CD4-positive, alpha-beta T cell treated with Interleukin-15 for 1 hour (primary cell): ENCODE results near the gene ZGRF1.
A peak's percentile ranks its signal among the peaks of the same experiment; 100 is the strongest.
"Not testable (repeated sequence)": the region's sequence is repeated elsewhere in the genome, so short reads cannot be mapped to it uniquely, and the experiment has no call there.

Experiments
- DNase-seq: peaks from one replicate; pipeline ENCODE4 v3.0.0-alpha.2; 2020

Gene ZGRF1, protein sequence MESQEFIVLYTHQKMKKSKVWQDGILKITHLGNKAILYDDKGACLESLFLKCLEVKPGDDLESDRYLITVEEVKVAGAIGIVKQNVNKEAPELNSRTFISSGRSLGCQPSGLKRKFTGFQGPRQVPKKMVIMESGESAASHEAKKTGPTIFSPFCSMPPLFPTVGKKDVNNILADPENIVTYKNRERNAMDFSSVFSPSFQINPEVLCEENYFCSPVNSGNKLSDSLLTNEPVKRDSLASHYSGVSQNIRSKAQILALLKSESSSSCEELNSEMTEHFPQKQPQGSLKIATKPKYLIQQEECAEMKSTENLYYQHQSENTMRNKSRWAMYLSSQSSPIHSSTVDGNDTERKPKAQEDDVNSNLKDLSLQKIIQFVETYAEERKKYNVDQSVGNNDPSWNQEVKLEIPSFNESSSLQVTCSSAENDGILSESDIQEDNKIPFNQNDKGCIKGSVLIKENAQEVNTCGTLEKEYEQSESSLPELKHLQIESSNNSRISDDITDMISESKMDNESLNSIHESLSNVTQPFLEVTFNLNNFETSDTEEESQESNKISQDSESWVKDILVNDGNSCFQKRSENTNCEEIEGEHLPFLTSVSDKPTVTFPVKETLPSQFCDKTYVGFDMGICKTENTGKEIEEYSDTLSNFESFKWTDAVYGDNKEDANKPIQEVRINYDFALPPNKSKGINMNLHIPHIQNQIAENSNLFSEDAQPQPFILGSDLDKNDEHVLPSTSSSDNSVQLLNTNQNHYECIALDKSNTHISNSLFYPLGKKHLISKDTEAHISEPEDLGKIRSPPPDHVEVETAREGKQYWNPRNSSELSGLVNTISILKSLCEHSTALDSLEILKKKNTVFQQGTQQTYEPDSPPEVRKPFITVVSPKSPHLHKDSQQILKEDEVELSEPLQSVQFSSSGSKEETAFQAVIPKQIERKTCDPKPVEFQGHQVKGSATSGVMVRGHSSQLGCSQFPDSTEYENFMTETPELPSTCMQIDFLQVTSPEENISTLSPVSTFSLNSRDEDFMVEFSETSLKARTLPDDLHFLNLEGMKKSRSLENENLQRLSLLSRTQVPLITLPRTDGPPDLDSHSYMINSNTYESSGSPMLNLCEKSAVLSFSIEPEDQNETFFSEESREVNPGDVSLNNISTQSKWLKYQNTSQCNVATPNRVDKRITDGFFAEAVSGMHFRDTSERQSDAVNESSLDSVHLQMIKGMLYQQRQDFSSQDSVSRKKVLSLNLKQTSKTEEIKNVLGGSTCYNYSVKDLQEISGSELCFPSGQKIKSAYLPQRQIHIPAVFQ (N-terminal part only)

DNA sequence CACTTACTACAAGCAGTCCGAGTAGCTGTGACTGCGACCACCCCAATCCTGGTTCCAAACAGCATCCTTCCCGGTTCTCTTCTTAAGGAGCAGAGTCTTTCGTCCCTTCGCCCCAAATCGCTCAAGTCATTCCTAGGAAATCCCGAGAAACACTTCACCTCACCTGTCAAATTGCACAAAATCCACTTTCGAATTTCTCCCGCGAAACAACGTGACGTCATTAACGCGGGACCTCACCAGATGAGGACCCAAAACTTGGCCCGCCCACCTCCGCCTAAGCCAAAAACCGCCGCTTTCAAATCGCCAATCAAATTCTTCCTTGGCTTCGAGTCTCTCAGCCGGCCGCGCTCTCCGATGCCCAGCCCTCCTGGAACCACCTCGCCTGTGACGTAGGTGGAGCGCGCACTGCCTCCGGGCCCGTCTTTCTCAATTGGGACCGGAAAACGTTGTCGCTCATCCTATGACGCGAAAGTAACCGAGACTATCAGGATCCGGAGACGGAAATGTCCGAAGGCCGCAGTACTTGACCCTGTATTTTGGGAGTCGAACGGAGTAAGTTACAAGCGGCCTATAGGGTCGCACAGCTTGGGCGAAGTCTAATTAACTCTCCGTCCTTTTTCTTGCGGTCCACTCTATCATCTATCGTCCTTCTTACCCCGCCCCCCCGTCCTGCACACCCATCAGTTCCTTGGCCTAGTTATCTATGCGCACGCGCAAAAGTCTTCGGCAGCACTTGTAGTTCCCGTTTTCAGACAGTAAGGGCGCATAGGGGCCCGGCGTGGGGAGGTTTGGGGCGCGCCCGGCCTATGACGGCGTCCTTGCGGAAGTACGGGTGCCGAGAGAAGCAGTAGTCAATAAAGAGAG lies at the start of gene ZGRF1, which contains the start of gene LARP7:
Gene ZGRF1, minus strand, starts transcription at position 222 of the 864 bp plus-strand sequence. CDS start 3,733 bp downstream, outside the sequence.
Gene LARP7, plus strand, starts transcription at position 456 of the 864 bp plus-strand sequence. CDS start 7,527 bp downstream, outside the sequence.
- DNase-seq, result peak; percentile 99

DNA sequence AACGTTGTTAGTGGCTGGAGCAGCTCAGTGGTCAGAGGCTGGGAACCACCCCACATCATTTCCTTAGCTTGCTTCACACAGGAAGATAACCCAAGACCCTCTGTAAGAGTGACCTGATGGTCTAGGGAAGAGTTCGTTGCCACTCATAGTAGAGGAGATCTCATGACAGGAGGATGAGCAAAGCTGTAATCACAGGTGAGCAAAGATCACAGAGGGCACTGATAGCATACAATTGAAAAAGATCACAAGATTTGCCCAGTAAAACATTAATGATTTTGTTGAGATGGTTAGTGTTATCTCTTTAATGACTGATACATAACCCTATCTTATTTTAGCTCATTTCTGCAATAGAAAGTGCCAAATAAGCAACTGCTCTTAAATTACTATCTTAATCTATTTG lies 44.3 kb upstream of the ZGRF1 start:
- DNase-seq, result no peak

DNA sequence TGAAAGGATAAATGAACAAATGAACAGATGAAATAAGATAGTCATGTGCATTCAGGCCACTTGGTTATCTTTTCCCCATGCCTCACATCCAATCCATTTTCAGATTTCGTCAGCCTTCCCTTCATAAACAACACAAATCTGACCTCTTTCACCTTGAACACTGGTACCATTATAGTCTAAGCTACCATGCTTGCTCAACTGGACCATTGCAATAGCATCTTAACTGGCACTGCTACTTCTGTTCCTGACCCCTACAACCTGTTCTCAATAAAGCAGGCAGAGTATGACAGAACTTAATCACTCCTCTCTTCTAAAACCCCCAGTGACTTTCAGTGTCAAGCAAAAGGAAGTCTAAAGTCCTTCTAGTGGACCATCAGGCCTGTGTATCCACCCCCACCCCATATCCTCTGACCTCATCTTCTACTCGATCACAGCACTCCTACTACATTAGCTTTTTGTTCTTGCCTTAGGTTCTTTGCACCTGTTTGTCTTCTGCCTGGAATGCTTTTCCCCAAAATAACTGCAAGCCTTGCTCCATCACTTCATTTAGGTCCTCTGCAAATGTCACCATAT lies 40.9 kb upstream of the ZGRF1 start:
- no peak for DNase-seq

DNA sequence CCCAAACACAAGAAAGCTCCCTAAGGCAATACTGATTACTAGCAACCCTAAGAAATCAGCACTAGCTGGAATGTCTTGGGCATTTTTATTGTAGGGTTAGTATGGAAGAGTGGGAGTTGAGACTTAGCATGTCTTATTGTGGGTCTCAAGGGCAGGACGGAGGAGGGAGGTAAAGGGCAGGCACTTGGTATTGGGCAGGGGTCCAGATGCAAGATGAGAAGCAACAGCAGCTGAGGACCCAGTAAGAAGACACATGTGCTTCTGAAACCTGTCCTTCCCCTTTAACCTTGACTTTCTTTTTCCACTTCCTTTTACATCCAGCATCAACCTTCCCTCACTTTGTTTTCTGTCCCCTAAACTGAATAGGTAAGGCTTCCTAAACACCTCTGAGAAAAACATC lies 37.7 kb upstream of the ZGRF1 start:
- no peak for DNase-seq

DNA sequence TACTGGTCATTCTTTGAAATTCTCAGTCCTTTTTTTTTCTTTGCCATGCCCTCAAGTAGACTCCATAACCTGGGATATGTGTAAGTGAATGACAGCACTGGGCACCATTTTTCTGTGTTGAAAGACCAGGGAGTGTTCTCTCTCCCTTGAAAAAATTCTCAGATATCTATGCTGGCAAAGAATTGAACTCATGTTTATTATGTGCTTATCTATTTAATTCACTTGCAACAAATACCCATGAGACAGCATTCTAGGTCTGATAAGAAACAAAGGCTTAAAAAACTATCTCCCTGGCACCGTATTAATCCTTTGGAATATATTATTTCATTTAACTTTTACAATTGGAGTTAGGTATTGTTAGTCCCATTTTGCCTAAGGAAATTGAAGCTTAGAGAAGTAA lies 37.0 kb upstream of the ZGRF1 start:
- no peak for DNase-seq

DNA sequence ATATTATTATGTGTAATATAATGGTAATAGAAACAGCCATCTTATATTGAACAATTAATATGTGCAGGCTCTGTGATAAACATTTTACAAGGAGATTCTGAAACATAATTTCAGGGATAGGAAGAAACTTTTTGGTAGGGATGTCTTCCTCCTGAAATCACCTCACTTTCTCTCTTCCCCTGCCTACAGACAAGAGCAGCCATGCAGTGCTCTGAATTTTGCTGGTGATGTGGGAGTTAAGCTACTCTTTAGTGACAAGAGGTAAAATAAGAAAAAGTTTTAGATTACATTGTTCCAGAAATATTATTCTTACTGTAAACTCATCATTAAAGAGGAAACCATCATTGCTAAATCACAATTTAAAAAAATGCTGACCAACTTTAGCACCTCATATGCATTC lies 36.4 kb upstream of the ZGRF1 start:
- DNase-seq, result no peak

DNA sequence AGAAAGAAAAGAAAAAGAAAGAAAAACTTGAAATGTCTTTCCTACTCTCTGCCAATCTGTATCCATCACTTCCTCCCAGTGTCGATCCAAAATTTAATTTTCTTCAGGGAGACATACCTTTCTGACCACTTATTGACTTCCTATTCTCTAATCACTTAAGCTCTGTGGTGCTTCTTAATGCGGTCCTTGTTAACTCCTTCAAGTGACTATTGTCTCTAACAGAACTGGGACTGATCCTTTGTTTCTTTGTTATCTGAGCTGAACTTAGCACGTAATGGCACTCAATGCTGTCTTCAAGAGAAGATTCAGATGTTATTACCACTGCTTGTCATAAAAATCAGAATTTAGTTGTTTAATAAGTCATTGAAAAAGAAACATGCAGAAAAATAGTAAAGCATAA lies 31.4 kb upstream of the ZGRF1 start:
- DNase-seq, result no peak

DNA sequence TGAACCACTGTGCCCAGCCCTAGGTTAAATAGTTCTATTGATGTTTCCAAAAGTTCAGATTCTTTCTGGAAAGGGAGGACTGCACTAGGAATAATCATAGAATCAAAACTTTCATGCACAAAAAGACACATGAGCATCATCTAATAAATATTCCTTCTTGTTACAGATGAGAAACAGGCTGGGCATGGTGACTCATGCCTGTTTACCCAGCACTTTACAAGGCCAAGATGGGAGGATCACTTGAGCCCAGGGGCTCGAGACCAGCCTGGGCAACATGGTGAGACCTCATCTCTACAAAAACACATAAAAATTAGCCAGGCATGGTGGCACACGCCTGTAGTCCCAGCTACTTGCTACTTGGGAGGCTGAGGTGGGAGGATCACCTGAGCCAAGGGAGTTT lies 27.9 kb upstream of the ZGRF1 start:
- no peak for DNase-seq

DNA sequence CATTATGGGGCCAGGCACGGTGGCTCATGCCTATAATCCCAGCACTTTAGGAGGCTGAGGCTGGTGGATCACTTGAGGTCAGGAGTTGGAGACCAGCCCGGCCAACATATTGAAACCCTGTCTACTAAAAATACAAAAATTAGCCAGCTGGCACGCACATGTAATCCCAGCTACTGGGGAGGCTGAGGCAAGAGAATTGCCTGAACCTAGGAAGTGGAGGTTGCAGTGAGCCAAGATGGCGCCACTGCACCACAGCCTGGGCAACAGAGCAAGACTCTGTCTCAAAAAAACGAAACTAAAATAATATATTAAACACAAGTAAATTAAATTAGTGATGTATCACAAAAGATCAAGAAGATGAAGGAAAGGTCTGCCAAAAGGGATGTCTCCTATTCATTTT lies 19.4 kb upstream of the ZGRF1 start:
- not testable (repeated sequence) for DNase-seq

DNA sequence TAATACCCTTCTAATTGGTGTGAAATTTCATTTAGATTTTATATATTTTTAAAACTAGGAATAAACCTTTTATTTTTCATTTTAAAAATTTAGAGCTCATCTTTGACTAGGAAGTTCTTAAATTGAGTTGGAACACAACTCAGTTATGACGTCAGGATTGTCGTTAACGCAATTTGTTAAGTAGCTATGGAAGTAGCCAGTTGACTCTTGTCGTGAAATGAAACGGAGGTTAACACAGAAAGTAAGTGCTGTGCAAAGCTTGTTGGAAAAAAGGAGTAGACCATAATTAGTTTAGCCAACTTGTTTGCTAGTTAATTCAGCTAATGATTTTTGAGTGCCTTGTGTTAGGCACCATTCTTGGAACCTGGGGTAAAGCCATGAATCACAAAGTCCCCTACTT lies 18.6 kb upstream of the ZGRF1 start:
- DNase-seq, result no peak

DNA sequence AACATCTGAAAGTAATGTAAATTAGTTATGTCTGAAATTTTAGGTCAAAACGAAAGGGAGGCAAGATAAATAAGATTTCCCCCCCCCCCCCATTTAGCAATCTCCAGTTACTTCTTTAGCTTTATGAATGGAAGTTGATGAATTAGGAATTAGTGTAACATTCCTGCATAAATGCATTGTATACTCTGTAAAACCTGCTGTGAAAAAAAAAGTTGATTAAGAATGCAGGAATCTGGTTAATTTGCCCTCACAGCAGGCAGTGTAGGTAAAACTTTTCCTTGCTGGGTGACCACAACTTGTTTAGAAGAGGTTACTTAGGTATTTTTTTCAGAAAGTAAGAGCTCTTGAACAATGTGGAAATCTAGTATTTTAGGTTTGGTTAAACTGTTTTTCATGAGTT lies 15.5 kb upstream of the ZGRF1 start:
- no peak for DNase-seq

DNA sequence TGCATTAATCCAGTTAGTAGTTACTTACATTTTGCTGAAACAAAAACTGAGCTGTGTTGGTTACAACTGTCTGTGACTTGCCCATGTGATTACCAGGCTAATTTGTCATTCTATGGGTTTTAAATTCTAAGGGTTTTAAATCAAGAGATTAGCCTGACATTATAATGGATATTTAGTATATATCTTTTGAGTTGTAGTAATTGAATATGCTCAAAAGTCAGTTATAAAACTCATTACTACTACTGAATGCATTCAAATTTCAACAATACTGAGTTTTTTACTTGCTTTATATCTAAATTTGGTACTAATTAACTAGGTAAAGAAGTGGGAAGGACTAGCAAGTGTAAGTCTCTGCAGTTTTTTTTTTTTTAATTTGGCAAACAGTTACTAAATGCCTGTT lies 14.9 kb upstream of the ZGRF1 start:
- no peak for DNase-seq

DNA sequence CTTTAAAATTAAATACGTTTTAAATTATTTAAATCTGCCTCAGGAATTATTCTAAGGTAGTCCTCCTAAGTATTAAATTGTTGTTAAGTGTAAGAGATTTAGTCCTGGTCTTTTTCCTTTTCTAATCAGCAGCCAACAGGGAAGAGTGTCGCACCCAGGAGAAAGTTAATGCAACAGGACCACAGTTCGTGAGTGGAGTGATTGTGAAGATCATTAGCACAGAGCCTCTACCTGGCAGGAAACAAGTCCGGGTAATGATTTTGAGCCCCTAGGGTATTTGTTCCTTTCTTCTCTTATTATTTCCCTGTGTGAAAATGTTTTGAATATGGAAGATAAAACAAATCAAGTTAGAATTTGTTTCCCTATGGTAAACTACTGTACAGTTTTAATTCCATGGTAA lies 13.6 kb upstream of the ZGRF1 start:
- DNase-seq, result no peak

DNA sequence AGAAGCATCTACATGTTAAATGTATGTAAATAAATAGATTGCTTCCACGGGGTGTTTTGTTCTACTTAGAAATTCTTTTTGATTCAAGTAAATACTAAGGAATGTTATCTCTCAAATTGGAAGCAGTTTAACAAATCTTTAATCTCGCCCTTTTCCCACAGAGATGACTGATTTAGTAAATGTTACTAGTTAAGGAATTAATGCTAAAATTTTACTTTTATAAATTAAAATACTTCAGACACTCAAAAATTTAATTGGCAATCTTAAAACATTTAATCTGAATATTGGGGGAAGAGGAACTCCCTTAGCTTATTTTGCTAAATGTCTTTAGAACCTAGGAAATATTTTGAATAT lies 12.3 kb upstream of the ZGRF1 start:
- DNase-seq, result no peak

DNA sequence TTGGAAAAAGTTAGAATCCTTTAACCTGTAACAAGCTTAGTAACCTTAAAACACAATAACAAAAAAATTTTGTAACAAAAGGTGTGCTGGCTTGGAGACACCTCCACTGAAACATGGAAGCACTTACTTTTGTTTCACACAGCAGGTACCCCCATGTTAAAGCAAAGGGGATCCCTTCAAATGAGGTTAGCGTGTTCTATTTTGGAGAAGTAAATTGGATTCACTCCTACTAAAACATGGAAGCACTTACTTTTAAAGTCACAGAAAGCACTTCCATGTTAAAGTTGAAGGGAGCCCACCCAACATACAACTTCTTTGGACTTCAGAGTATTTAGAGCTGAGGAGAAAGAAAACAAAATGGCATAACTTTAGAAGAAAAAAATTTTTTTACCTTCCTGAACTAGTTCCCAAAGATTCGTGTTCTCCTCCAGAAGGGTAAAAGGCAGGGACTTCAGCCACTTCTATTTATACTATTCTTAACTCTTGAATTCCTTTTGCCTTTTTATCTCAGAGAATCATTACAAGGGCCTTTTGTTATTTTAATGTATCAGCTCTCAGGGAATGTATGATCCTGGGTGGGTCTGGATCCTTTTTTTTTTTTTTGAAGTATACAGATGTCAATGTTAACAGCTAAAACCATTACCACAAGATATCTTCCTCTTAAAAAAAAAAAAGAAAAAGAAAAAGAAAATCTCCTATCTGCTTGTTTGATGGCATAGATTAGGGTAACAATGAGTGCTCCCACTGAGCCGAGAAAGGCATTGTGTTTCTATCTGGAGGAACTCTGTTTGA lies 11.8 kb upstream of the ZGRF1 start:
- no peak for DNase-seq

DNA sequence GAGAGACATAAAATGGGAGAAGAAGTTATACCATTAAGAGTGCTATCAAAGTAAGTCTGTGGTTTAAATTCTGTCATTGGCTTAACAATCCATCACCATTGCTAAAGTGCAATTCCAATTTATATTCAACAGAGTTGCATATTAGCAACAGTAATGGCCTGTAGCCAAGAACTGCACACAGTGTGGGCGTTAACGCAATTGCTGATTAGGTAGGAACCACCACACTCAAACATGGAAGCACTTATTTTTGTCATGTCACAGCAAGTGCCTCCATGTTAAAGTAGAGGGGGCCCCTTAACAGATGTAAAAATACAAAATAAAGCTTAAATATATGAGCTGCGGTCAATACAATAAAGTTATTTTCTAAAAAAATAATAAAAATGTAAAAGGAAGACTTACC lies 11.1 kb upstream of the ZGRF1 start:
- no peak for DNase-seq

DNA sequence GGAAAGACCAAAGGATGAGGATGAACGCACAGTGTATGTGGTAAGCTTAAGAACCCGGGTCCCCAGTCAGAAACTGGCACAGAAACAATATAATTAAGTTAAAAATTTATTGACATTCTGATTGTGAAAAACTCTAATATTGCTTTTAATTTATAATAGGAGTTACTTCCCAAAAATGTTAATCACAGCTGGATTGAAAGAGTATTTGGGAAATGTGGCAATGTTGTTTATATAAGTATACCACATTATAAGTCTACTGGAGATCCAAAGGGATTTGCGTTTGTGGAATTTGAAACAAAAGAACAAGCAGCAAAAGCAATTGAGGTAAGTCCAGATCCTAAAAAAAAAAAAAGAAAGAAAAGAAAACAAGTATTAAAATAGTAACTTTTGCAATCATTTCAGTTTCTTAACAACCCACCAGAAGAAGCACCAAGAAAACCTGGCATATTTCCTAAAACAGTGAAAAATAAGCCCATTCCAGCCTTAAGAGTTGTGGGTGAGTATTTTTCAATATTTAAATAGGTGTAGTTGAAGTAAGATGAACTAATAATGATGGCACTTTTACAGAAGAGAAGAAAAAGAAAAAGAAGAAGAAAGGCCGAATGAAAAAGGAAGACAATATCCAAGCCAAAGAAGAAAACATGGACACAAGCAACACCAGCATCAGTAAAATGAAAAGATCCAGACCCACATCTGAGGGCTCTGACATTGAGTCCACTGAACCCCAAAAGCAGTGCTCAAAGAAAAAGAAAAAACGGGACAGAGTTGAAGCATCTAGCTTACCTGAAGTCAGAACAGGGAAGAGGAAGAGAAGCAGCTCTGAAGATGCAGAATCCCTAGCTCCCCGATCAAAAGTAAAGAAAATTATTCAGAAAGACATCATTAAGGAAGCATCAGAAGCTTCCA lies 10.2 kb upstream of the ZGRF1 start:
- no peak for DNase-seq

DNA sequence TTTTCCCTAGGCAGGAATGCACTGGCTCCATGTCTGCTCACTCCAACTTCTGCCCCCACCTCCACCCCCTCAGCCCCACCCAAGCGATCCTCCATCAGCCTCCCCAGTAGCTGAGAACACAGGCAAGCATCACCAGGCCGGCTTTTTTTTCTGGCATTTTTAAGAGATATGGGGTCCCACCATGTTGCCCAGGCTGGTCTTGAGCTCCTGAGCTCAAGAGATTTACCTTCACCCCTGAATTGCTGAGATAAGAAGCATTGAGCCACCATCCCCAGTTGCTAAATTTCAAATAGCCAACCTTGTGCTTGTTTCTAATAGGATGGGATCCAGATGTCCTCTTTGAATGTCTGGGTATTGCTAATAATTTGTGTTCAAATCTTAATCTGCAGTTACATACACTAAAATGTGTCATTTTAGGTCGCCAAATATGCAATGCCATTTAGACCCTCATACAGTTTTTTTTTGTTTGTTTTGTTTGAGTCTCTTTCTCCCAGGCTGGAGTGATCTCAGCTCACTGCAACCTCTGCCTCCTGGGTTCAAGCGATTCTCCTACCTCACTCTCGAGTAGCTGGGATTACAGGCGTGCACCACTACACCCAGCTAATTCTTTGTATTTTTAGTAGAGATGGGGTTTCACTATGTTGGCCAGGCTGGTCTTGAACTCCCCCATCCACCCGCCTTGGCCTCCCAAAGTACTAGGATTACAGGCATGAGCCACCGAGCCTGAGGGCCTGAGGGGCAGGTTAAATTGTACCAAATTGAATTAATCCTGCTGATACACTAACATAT lies 9.0 kb upstream of the ZGRF1 start:
- no peak for DNase-seq
